HUDEP-2 (cell line): Measurements from ENCODE around the gene SOST.
A peak's percentile ranks its signal among the peaks of the same experiment; 100 is the strongest.
"Not testable (repeated sequence)": the region's sequence is repeated elsewhere in the genome, so short reads cannot be mapped to it uniquely, and the experiment has no call there.

Source experiments
- DNase-seq, 76 experiments: peaks; one replicate each; lab custom pipeline; 2025; ENCODE audit not compliant: unreplicated experiment in 76 of 76; lab: John Stamatoyannopoulos, UW

Gene SOST

GRCh38 chr17:43758497-43759174 lies at the start of gene SOST:
TSS of gene SOST (minus strand) at chr17:43758791. CDS start at chr17:43758741, 50 bp downstream.
- peak in 55 of 76 experiments; percentile 9 to 71 (median 42) for DNase-seq

GRCh38 chr17:43808076-43808475 lies 49.5 kb upstream of the SOST start:
- no peak for DNase-seq

GRCh38 chr17:43805117-43805516 lies 46.5 kb upstream of the SOST start:
- DNase-seq, result no peak

GRCh38 chr17:43803758-43804157 lies 45.2 kb upstream of the SOST start:
- no peak for DNase-seq

GRCh38 chr17:43801844-43802243 lies 43.3 kb upstream of the SOST start:
- no peak for DNase-seq

- no peak for DNase-seq
These were observed 42.1 kb upstream of the SOST start for GRCh38 chr17:43800736-43801135.

- no peak for DNase-seq
These were observed 40.5 kb upstream of the SOST start for GRCh38 chr17:43799047-43799446.

GRCh38 chr17:43798024-43798423 lies 39.4 kb upstream of the SOST start:
- DNase-seq, result not testable (repeated sequence)

GRCh38 chr17:43792668-43793067 lies 34.1 kb upstream of the SOST start:
- DNase-seq, result not testable (repeated sequence)

- DNase-seq, result peak in 7 of 76 experiments; percentile 2 to 48 (median 7)
These were observed 33.0 kb upstream of the SOST start for GRCh38 chr17:43791589-43791988.

- DNase-seq, result no peak
These were observed 31.8 kb upstream of the SOST start for GRCh38 chr17:43790311-43790940.

GRCh38 chr17:43789482-43789881 lies 30.9 kb upstream of the SOST start:
- DNase-seq, result no peak

GRCh38 chr17:43788540-43788939 lies 29.9 kb upstream of the SOST start:
- DNase-seq, result no peak

- DNase-seq, result no peak
These were observed 29.1 kb upstream of the SOST start for GRCh38 chr17:43787728-43788127.

- no peak for DNase-seq
These were observed 26.1 kb upstream of the SOST start for GRCh38 chr17:43784628-43785101.

GRCh38 chr17:43784068-43784467 lies 25.5 kb upstream of the SOST start:
- DNase-seq, result no peak

GRCh38 chr17:43782913-43783680 lies 24.5 kb upstream of the SOST start:
- no peak for DNase-seq

- DNase-seq, result no peak
These were observed 21.5 kb upstream of the SOST start, which contains the start of gene CFAP97D1 for GRCh38 chr17:43780135-43780534. TSS of gene CFAP97D1 (plus strand) at chr17:43780435. CDS start at chr17:43780463, 28 bp downstream.

- DNase-seq, result peak in 2 of 76 experiments; percentile 10 to 45
These were observed 20.8 kb upstream of the SOST start for GRCh38 chr17:43779145-43780125.
